Adipose tissue (tissue), 3 donors: Measurements from ENCODE around the gene SH2D4B. TPM values are rescaled to one million over a fixed set of nuclear protein-coding genes. Genes with fewer than 3 reads are reported as not detected.

Experiments
- H3K27ac ChIP-seq: one replicate; pipeline ENCODE4 v1.5.1; 2013; ENCODE audit warnings: low read depth, low read length
- WGBS, 3 donors: extraction: QIAGEN DNeasy Blood & Tissue Kit; methylation state at CpG; one replicate each; pipeline ENCODE4 v1.1.7; 2013; 5-methylcytosine and 5-hydroxymethylcytosine counted together
- polyA plus RNA-seq, 3 donors: library from polyadenylated mRNA; stranded (reverse); fragments of 200-250 nt; gene quantifications; one replicate each; pipeline ENCODE4 v1.2.3, GENCODE V29; 2013
- donor health status: healthy with polysubstance abuse.
- donor health status: Bipolar disorder and iron deficiency.
- donor health status: healthy.

SH2D4B gene
- polyA plus RNA-seq, 3 donors, result 0.04 TPM; not detected in 2

GRCh38 chr10:80569131-80569895 lies 31.6 kb downstream of the SH2D4B start:
- WGBS, 3 donors, result 83 to 94% (median 93%) methylated on average over 15 of the region's 15 CpGs
- no peak overlapping the region for H3K27ac ChIP-seq

- 96 to 100% (median 97%) methylated on average over 9 of the region's 9 CpGs for WGBS, 3 donors
- H3K27ac ChIP-seq, result no peak overlapping the region
Measured at GRCh38 chr10:80571352-80571751, 33.6 kb downstream of the SH2D4B start.

GRCh38 chr10:80579181-80579763 lies 41.6 kb downstream of the SH2D4B start:
- no peak overlapping the region for H3K27ac ChIP-seq
- 25 to 35% (median 34%) methylated on average over 5 of the region's 5 CpGs for WGBS, 3 donors

- no peak overlapping the region for H3K27ac ChIP-seq
- 55 to 84% (median 70%) methylated on average over 5 of the region's 5 CpGs for WGBS, 3 donors
Measured at GRCh38 chr10:80579849-80580637, 42.3 kb downstream of the SH2D4B start.

- WGBS, 3 donors, result 62 to 88% (median 64%) methylated on average over 7 of the region's 7 CpGs
- H3K27ac ChIP-seq, result no peak overlapping the region
Measured at GRCh38 chr10:80580638-80581468, 43.2 kb downstream of the SH2D4B start.

GRCh38 chr10:80581469-80581835 lies 43.8 kb downstream of the SH2D4B start:
- WGBS, 3 donors, result 70 to 80% (median 76%) methylated on average over 5 of the region's 5 CpGs
- no peak overlapping the region for H3K27ac ChIP-seq

GRCh38 chr10:80582286-80582960 lies 44.7 kb downstream of the SH2D4B start:
- 63 to 76% (median 70%) methylated on average over 3 of the region's 3 CpGs for WGBS, 3 donors
- no peak overlapping the region for H3K27ac ChIP-seq

GRCh38 chr10:80583685-80584084 lies 46.0 kb downstream of the SH2D4B start:
- no peak overlapping the region for H3K27ac ChIP-seq
- WGBS, 3 donors, result 52 to 62% (median 62%) methylated on average over 1 of the region's 1 CpG

GRCh38 chr10:80585812-80586211 lies 48.1 kb downstream of the SH2D4B start:
- WGBS, 3 donors, result 88 to 96% (median 96%) methylated on average over 22 to 23 of the region's 23 CpGs
- no peak overlapping the region for H3K27ac ChIP-seq

- WGBS, 3 donors, result 69 to 79% (median 71%) methylated on average over 10 of the region's 10 CpGs
- H3K27ac ChIP-seq, result no peak overlapping the region
Measured at GRCh38 chr10:80588546-80588945, 50.8 kb downstream of the SH2D4B start.

- WGBS, 3 donors, result 61 to 72% (median 72%) methylated on average over 5 of the region's 5 CpGs
Measured at GRCh38 chr10:80589726-80590373, 52.1 kb downstream of the SH2D4B start.

GRCh38 chr10:80590585-80591125 lies 53.0 kb downstream of the SH2D4B start:
- no peak overlapping the region for H3K27ac ChIP-seq
- 82 to 87% (median 86%) methylated on average over 3 of the region's 3 CpGs for WGBS, 3 donors

More at GRCh38 chr10:80589726-80590373, 52.1 kb downstream of the SH2D4B start:
- H3K27ac ChIP-seq, result no peak overlapping the region

GRCh38 chr10:80596391-80597257 lies 58.9 kb downstream of the SH2D4B start:
- H3K27ac ChIP-seq, result no peak overlapping the region
- 64 to 71% (median 66%) methylated on average over 15 of the region's 15 CpGs for WGBS, 3 donors

- WGBS, 3 donors, result 42 to 73% (median 56%) methylated on average over 3 of the region's 3 CpGs
- no peak overlapping the region for H3K27ac ChIP-seq
Measured at GRCh38 chr10:80598084-80598798, 60.5 kb downstream of the SH2D4B start.

- 82 to 95% (median 93%) methylated on average over 6 of the region's 6 CpGs for WGBS, 3 donors
- no peak overlapping the region for H3K27ac ChIP-seq
Measured at GRCh38 chr10:80598951-80599350, 61.2 kb downstream of the SH2D4B start.

GRCh38 chr10:80599424-80599847 lies 61.7 kb downstream of the SH2D4B start:
- H3K27ac ChIP-seq, result no peak overlapping the region
- WGBS, 3 donors, result 44 to 50% (median 50%) methylated on average over 8 of the region's 8 CpGs
